Measurements from ENCODE around the gene EHMT1. TPM values are rescaled to one million over a fixed set of nuclear protein-coding genes. Genes with fewer than 3 reads are reported as not detected.

EHMT1 gene
- total and polyA plus RNA-seq, 9 of the 15 experiments (the other 6 are each of a cell fraction or from before 2014, with no cell fraction given) = 2.2 to 76.0 (median 36.4) TPM

GRCh38 chr9:137878146-137878941, 259.5 kb downstream of the EHMT1 start (continued):
- TF ChIP-seq ZNF3 (CRISPR knock-in tag; IDR thresholded peaks at IDR 0.05) (no peak), TAF7 (tag; IDR thresholded peaks at IDR 0.05) (no peak), CTBP1 (IDR thresholded peaks at IDR 0.05; ENCODE audit: borderline replicate concordance) (no peak), ZNF175 (CRISPR knock-in tag; IDR thresholded peaks at IDR 0.05; ENCODE audit: low read depth) (no peak), EGR1 (conservative IDR thresholded peaks at IDR 0.05) (no peak), FOXJ2 (tag; IDR thresholded peaks at IDR 0.05) (no peak), RBM17 (IDR thresholded peaks at IDR 0.05; ENCODE audit: borderline replicate concordance, low read depth, low read length) (no peak), ZMIZ1 (IDR thresholded peaks at IDR 0.05; ENCODE audit: low read depth in 2 of 2, low read length in 2 of 2) (no peak), KDM4B (IDR thresholded peaks at IDR 0.05; ENCODE audit: borderline replicate concordance in 2 of 2, low read depth in 1 of 2) (no peak), BDP1 (IDR thresholded peaks at IDR 0.05; ENCODE audit: insufficient read depth, insufficient read length) (no peak), ZNF75A (CRISPR knock-in tag; IDR thresholded peaks at IDR 0.05) (no peak), NONO (IDR thresholded peaks at IDR 0.05; ENCODE audit: low read depth in 2 of 2, low read length in 1 of 2) (no peak), MYC (IDR thresholded peaks at IDR 0.05; ENCODE audit: low read depth, low read length) (no peak), MYC (CRISPR knock-in tag; IDR thresholded peaks at IDR 0.05; ENCODE audit: borderline replicate concordance, low read depth) (no peak), ZBTB7A (IDR thresholded peaks at IDR 0.05; ENCODE audit: borderline replicate concordance, control insufficient read depth, low read depth, low read length) (peak; percentile 70; the same call in 1 of the 2 replicates), DLX4 (CRISPR knock-in tag; IDR thresholded peaks at IDR 0.05) (no peak)
- TF ChIP-seq, protein P1, sequence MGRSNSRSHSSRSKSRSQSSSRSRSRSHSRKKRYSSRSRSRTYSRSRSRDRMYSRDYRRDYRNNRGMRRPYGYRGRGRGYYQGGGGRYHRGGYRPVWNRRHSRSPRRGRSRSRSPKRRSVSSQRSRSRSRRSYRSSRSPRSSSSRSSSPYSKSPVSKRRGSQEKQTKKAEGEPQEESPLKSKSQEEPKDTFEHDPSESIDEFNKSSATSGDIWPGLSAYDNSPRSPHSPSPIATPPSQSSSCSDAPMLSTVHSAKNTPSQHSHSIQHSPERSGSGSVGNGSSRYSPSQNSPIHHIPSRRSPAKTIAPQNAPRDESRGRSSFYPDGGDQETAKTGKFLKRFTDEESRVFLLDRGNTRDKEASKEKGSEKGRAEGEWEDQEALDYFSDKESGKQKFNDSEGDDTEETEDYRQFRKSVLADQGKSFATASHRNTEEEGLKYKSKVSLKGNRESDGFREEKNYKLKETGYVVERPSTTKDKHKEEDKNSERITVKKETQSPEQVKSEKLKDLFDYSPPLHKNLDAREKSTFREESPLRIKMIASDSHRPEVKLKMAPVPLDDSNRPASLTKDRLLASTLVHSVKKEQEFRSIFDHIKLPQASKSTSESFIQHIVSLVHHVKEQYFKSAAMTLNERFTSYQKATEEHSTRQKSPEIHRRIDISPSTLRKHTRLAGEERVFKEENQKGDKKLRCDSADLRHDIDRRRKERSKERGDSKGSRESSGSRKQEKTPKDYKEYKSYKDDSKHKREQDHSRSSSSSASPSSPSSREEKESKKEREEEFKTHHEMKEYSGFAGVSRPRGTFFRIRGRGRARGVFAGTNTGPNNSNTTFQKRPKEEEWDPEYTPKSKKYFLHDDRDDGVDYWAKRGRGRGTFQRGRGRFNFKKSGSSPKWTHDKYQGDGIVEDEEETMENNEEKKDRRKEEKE (IDR thresholded peaks at IDR 0.05; ENCODE audit: borderline replicate concordance in 1 of 2, control insufficient read depth in 1 of 2, low read depth in 2 of 2, low read length in 1 of 2) = no peak
- TF ChIP-seq, protein P2, sequence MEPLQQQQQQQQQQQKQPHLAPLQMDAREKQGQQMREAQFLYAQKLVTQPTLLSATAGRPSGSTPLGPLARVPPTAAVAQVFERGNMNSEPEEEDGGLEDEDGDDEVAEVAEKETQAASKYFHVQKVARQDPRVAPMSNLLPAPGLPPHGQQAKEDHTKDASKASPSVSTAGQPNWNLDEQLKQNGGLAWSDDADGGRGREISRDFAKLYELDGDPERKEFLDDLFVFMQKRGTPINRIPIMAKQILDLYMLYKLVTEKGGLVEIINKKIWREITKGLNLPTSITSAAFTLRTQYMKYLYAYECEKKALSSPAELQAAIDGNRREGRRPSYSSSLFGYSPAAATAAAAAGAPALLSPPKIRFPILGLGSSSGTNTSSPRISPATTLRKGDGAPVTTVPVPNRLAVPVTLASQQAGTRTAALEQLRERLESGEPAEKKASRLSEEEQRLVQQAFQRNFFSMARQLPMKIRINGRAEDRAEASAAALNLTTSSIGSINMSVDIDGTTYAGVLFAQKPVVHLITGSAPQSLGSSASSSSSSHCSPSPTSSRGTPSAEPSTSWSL (CRISPR knock-in tag; IDR thresholded peaks at IDR 0.05; ENCODE audit: borderline replicate concordance) = no peak
